ENCODE data around the gene PCSK1. TPM values are rescaled to one million over a fixed set of nuclear protein-coding genes. Genes with fewer than 3 reads are reported as not detected.

PCSK1 gene
- total and polyA plus RNA-seq, 3 donors from 2014 or later: 0.43 to 0.79 (median 0.63) TPM

- intact Hi-C loops (cut with DNase I; ENCODE audit: low total_unique reads): no loop called here
- WGBS, 2 donors: 70 to 89% methylated on average over 4 of the region's 4 CpGs
- DNase-seq: no peak
- TF ChIP-seq CTCF (IDR thresholded peaks at IDR 0.05) (no peak), POLR2A (IDR thresholded peaks at IDR 0.05) (no peak)
- H3K27me3 ChIP-seq: no peaks in the 10 kb centered on the region
- H3K9me3 ChIP-seq: no peaks in the 10 kb centered on the region
- no peaks in the 10 kb centered on the region for H3K36me3 ChIP-seq (ENCODE audit: low read depth, missing control alignments)
- no peak overlapping the region for H3K27ac ChIP-seq
- no peak overlapping the region for H3K4me3 ChIP-seq
- H3K4me1 ChIP-seq: no peaks in the 10 kb centered on the region
These were observed 41.0 kb upstream of the PCSK1 start for GRCh38 chr5:96474073-96474472.

GRCh38 chr5:96473155-96473554, 40.1 kb upstream of the PCSK1 start:
- Histone ChIP-seq H3K27ac (no peak overlapping the region), H3K36me3 (ENCODE audit: low read depth, missing control alignments) (no peaks in the 10 kb centered on the region), H3K4me3 (no peak overlapping the region), H3K4me1 (no peaks in the 10 kb centered on the region), H3K27me3 (no peaks in the 10 kb centered on the region), H3K9me3 (no peaks in the 10 kb centered on the region)
- TF ChIP-seq POLR2A (IDR thresholded peaks at IDR 0.05) (no peak), CTCF (IDR thresholded peaks at IDR 0.05) (no peak)
- no peak for DNase-seq
- intact Hi-C loops (cut with DNase I; ENCODE audit: low total_unique reads): no loop called here
- WGBS, 2 donors: 50 to 52% methylated on average over 1 of the region's 1 CpG

- no peak overlapping the region for H3K27ac ChIP-seq
- no peaks in the 10 kb centered on the region for H3K4me1 ChIP-seq
- no peaks in the 10 kb centered on the region for H3K36me3 ChIP-seq (ENCODE audit: low read depth, missing control alignments)
- no peak for DNase-seq
- H3K9me3 ChIP-seq: no peaks in the 10 kb centered on the region
- H3K4me3 ChIP-seq: no peak overlapping the region
- H3K27me3 ChIP-seq: no peaks in the 10 kb centered on the region
- TF ChIP-seq POLR2A (IDR thresholded peaks at IDR 0.05): no peak
- no peak for TF ChIP-seq CTCF (IDR thresholded peaks at IDR 0.05)
- WGBS, 2 donors: 31 to 64% methylated on average over 1 of the region's 1 CpG
- intact Hi-C loops (cut with DNase I; ENCODE audit: low total_unique reads): no loop called here
These were observed 37.7 kb upstream of the PCSK1 start for GRCh38 chr5:96470785-96471184.

GRCh38 chr5:96468956-96469355, 35.9 kb upstream of the PCSK1 start:
- Histone ChIP-seq H3K9me3 (no peaks in the 10 kb centered on the region), H3K4me3 (no peak overlapping the region), H3K27me3 (no peaks in the 10 kb centered on the region), H3K27ac (no peak overlapping the region), H3K36me3 (ENCODE audit: low read depth, missing control alignments) (no peaks in the 10 kb centered on the region), H3K4me1 (no peaks in the 10 kb centered on the region)
- TF ChIP-seq POLR2A (IDR thresholded peaks at IDR 0.05) (no peak), CTCF (IDR thresholded peaks at IDR 0.05) (no peak)
- intact Hi-C loops (cut with DNase I; ENCODE audit: low total_unique reads): no loop called here
- WGBS, 2 donors: 92 to 93% methylated on average over 5 of the region's 5 CpGs
- no peak for DNase-seq

GRCh38 chr5:96463091-96463490, 30.0 kb upstream of the PCSK1 start:
- H3K9me3 ChIP-seq: no peaks in the 10 kb centered on the region
- no peaks in the 10 kb centered on the region for H3K36me3 ChIP-seq (ENCODE audit: low read depth, missing control alignments)
- intact Hi-C loops (cut with DNase I; ENCODE audit: low total_unique reads): no loop called here
- no peaks in the 10 kb centered on the region for H3K4me1 ChIP-seq
- H3K4me3 ChIP-seq: no peak overlapping the region
- no peak for DNase-seq
- TF ChIP-seq CTCF (IDR thresholded peaks at IDR 0.05): no peak
- no peak for TF ChIP-seq POLR2A (IDR thresholded peaks at IDR 0.05)
- WGBS, 2 donors: 78 to 80% methylated on average over 2 of the region's 2 CpGs
- no peak overlapping the region for H3K27ac ChIP-seq
- H3K27me3 ChIP-seq: no peaks in the 10 kb centered on the region
